ENCODE results near the gene DPT.

DPT gene

GRCh38 chr1:168697356-168698126 lies 31.5 kb downstream of the DPT start:
- no peak for DNase-seq

- DNase-seq = no peak
Observed at GRCh38 chr1:168696125-168696760, 32.8 kb downstream of the DPT start.

- no peak for DNase-seq
Observed at GRCh38 chr1:168693872-168694238, 35.2 kb downstream of the DPT start.

GRCh38 chr1:168693197-168693871 lies 35.7 kb downstream of the DPT start:
- DNase-seq = no peak

GRCh38 chr1:168692472-168692871 lies 36.5 kb downstream of the DPT start:
- no peak for DNase-seq

- DNase-seq = no peak
Observed at GRCh38 chr1:168691541-168691940, 37.5 kb downstream of the DPT start.

- no peak for DNase-seq
Observed at GRCh38 chr1:168689726-168690602, 39.0 kb downstream of the DPT start.

GRCh38 chr1:168689327-168689657 lies 39.7 kb downstream of the DPT start:
- DNase-seq = no peak

GRCh38 chr1:168688644-168689326 lies 40.2 kb downstream of the DPT start:
- no peak for DNase-seq

- DNase-seq = no peak
Observed at GRCh38 chr1:168687816-168688215, 41.2 kb downstream of the DPT start.

GRCh38 chr1:168686666-168687065 lies 42.3 kb downstream of the DPT start:
- DNase-seq = no peak

- DNase-seq = no peak
Observed at GRCh38 chr1:168683871-168684270, 45.1 kb downstream of the DPT start.

GRCh38 chr1:168676861-168677260 lies 52.1 kb downstream of the DPT start:
- no peak for DNase-seq

- no peak for DNase-seq
Observed at GRCh38 chr1:168676029-168676812, 52.8 kb downstream of the DPT start.

GRCh38 chr1:168673974-168674683 lies 54.9 kb downstream of the DPT start:
- DNase-seq = no peak

GRCh38 chr1:168672278-168672677 lies 56.7 kb downstream of the DPT start:
- no peak for DNase-seq

GRCh38 chr1:168671782-168672181 lies 57.2 kb downstream of the DPT start:
- DNase-seq = no peak

- DNase-seq = no peak
Observed at GRCh38 chr1:168665975-168666374, 63.0 kb downstream of the DPT start.

GRCh38 chr1:168664069-168664834 lies 64.8 kb downstream of the DPT start:
- no peak for DNase-seq

GRCh38 chr1:168656485-168656884 lies 72.5 kb downstream of the DPT start:
- no peak for DNase-seq

Data from activated T-cell treated with anti-CD3 and anti-CD28 coated beads, Interleukin-2, amount 50 U/mL, for 48 hours (primary cell).